Umbilical cord (tissue), 1 donor: ENCODE measurements around the gene CTSD. TPM values are rescaled to one million over a fixed set of nuclear protein-coding genes. Genes with fewer than 3 reads are reported as not detected.

ENCODE experiments used
- total RNA-seq: library from RNA; depleted of rRNA; stranded (reverse); fragments of >200 nt; gene quantifications from one replicate; pipeline ENCODE4 v1.2.3, GENCODE V29; 2014; ENCODE audit warnings: low replicate concordance; ENCODE audit not compliant: insufficient read depth

Gene CTSD
- total RNA-seq, 1 donor from 2014 or later: 64.8 TPM

Other genes starting within 250 kb of the CTSD start
- 2.4 TPM for gene DUSP8, start 191.7 kb downstream of the CTSD start, total RNA-seq
- gene KRTAP5-1, start 178.6 kb downstream of the CTSD start, total RNA-seq: not detected
- gene KRTAP5-2, start 165.6 kb downstream of the CTSD start, total RNA-seq: not detected
- not detected for gene KRTAP5-3, start 155.5 kb downstream of the CTSD start, total RNA-seq
- gene KRTAP5-4, start 141.8 kb downstream of the CTSD start, total RNA-seq: not detected
- not detected for gene KRTAP5-5, start 134.2 kb downstream of the CTSD start, total RNA-seq
- gene KRTAP5-6, start 66.7 kb downstream of the CTSD start, total RNA-seq: not detected
- not detected for gene IFITM10, start 13.3 kb downstream of the CTSD start, total RNA-seq
- gene SYT8, start 71.1 kb upstream of the CTSD start, total RNA-seq: 11.1 TPM
- gene TNNI2, start 75.1 kb upstream of the CTSD start, total RNA-seq: not detected
- 85.5 TPM for gene LSP1, start 89.2 kb upstream of the CTSD start, total RNA-seq
- gene PRR33, start 128.0 kb upstream of the CTSD start, total RNA-seq: not detected
- 89.1 TPM for gene TNNT3, start 155.8 kb upstream of the CTSD start, total RNA-seq
- gene MRPL23, start 183.4 kb upstream of the CTSD start, total RNA-seq: 28.6 TPM
- 30,713 TPM for gene H19, start 233.9 kb upstream of the CTSD start, total RNA-seq